ENCODE results near the gene RPS3A. TPM values are rescaled to one million over a fixed set of nuclear protein-coding genes. Genes with fewer than 3 reads are reported as not detected.

Gene RPS3A
- total and polyA plus RNA-seq, 2 of the 13 experiments (the other 11 are each of a cell fraction or from before 2014, with no cell fraction given) = 3,332 to 3,626 TPM

GRCh38 chr4:151110236-151110635 lies 10.8 kb downstream of the RPS3A start:
- H3K4me2 ChIP-seq (ENCODE audit: low read depth, low read length) = no peak overlapping the region
- TF ChIP-seq KDM5A (IDR thresholded peaks at IDR 0.05; ENCODE audit: borderline replicate concordance, low read length) (no peak), ZNF850 (CRISPR knock-in tag; conservative IDR thresholded peaks at IDR 0.05) (no peak), ZBTB49 (CRISPR knock-in tag; IDR thresholded peaks at IDR 0.05; ENCODE audit: borderline replicate concordance) (no peak), NR2F6 (IDR thresholded peaks at IDR 0.05) (no peak), NR2F6 (CRISPR knock-in tag; IDR thresholded peaks at IDR 0.05) (no peak), SMAD3 (CRISPR knock-in tag; IDR thresholded peaks at IDR 0.05) (no peak), ZBTB7A (CRISPR knock-in tag; IDR thresholded peaks at IDR 0.05) (no peak), JUN (CRISPR knock-in tag; IDR thresholded peaks at IDR 0.05) (no peak), ZNF687 (CRISPR knock-in tag; IDR thresholded peaks at IDR 0.05) (no peak), NFIC (IDR thresholded peaks at IDR 0.05; ENCODE audit: low read length) (no peak), ZNF136 (CRISPR knock-in tag; IDR thresholded peaks at IDR 0.05; ENCODE audit: low read depth) (no peak), ZNF619 (CRISPR knock-in tag; IDR thresholded peaks at IDR 0.05) (no peak), ZNF282 (IDR thresholded peaks at IDR 0.05; ENCODE audit: partially characterized antibody) (no peak), ZNF788 (CRISPR knock-in tag; IDR thresholded peaks at IDR 0.05; ENCODE audit: borderline replicate concordance) (no peak), ZNF121 (CRISPR knock-in tag; IDR thresholded peaks at IDR 0.05) (peak; percentile 63; the same call in 1 of the 2 replicates), ZNF510 (CRISPR knock-in tag; IDR thresholded peaks at IDR 0.05; ENCODE audit: low read depth) (no peak), POLR2G (IDR thresholded peaks at IDR 0.05; ENCODE audit: low read depth, low read length) (peak; percentile 41; the same call in 1 of the 2 replicates)
- CTCF ChIA-PET (ENCODE audit: low intra/inter-chr PET ratio, low total read pairs) = no interaction called here
- H3K9me3 ChIP-seq (ENCODE audit: low read length) = no peaks in the 10 kb centered on the region
- no TSS peak for BruUV-seq (replicated peaks)
- in situ Hi-C loops (cut with HindIII; ENCODE audit: extremely low pct_ligation_motif_present, low pct_unique_long_range_greater_than_20kb) (loop anchor here (10.0 to 25.0 kb wide), 2 partner anchors 252 to 495 kb away; no protein-coding TSS in a partner anchor), intact Hi-C loops (cut with micrococcal nuclease; ENCODE audit: unreplicated experiment) (no loop called here)
- no peak overlapping the region for H3K27ac ChIP-seq (ENCODE audit: extremely low read length, insufficient read depth, low read length)
- DNase-seq (ENCODE audit: low spot score) (no peak), FAIRE-seq (no peak), ATAC-seq (no peak)
- 100% methylated on average over 3 of the region's 3 CpGs for WGBS (ENCODE audit: low lambda C conversion rate)
- H3K4me1 ChIP-seq (ENCODE audit: insufficient read depth, low read length) = no peaks in the 10 kb centered on the region
- H3K36me3 ChIP-seq (replicated peaks in 1 of 2; ENCODE audit: control insufficient read depth in 1 of 2, insufficient read depth in 2 of 2, low read length in 2 of 2) = peaks cover 6 to 8% of the 10 kb centered on the region in 2 experiments; a peak in 4 of 5 replicates
- no peaks in the 10 kb centered on the region for H3K27me3 ChIP-seq (ENCODE audit: control insufficient read depth in 1 of 2, insufficient read depth in 2 of 2, low read length in 2 of 2)
- no peak overlapping the region for H3K4me3 ChIP-seq (replicated peaks in 1 of 3; ENCODE audit: insufficient read depth in 1 of 3, low read depth in 2 of 3, low read length in 3 of 3)
- POLR2A ChIA-PET = no interaction called here
- no peaks in the 10 kb centered on the region for H3K79me2 ChIP-seq (ENCODE audit: insufficient read depth, low read length)
- no peak overlapping the region for H2AFZ ChIP-seq (ENCODE audit: low read length)
- no peaks in the 10 kb centered on the region for H4K20me1 ChIP-seq (ENCODE audit: insufficient read depth, low read length)
- H3K9ac ChIP-seq (ENCODE audit: insufficient read depth, low read depth, low read length) = no peak overlapping the region
